Measurements from ENCODE around the gene SNRPA.

Gene SNRPA

DNA sequence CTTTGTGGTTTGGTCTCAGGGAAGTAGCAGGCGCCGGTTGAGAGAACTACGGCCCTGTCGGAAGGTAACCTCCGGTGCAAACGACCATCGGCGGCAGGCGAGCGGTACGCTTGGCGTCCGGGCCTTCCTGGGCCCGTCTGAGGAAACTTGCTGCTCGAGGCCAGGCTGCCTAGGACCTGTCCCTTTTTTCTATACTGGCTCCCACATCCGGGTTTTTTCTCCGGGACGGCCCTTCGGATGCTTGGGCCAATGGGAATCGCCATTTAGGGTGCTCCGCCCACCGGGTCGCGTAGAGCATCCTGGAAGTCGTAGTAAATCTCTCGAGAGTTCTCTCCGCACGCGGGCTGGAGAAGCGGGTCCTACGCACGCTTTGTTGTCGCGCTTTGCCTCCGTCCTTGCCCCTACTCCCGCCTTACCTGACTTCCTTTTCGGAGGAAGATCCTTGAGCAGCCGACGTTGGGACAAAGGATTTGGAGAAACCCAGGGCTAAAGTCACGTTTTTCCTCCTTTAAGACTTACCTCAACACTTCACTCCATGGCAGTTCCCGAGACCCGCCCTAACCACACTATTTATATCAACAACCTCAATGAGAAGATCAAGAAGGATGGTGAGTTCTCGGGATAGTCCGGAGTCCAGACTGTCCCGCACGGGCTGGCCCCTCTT, at the start of gene SNRPA:
SNRPA (plus strand) TSS at position 330 of the 664 bp plus-strand sequence; CDS start at position 536, 206 bp downstream.
- peak; percentile 95 for DNase-seq (ENCODE audit: low read depth)

DNA sequence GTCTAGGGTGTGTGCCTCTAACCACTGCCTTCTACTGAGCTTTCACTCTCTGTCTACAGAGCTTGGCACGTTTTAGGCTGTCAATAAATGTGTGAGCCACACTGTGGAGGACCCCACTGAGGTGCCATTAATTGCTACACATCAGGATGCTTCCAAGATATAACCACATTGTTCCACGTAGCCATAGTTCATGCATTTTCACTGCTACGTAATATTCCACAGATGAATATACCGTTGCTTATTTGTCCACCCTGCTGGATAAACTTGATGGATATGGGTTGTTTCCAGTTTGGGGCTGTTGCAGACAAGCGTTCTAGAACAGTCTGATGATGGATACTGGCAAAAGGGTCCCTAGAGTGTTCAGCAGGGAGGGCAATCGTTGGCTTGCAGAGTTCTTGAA, 49.2 kb upstream of the SNRPA start:
- no peak for DNase-seq (ENCODE audit: low read depth)

GRCh38 chr19:40702337-40703012, 48.5 kb upstream of the SNRPA start:
- DNase-seq (ENCODE audit: low read depth): no peak

GRCh38 chr19:40703029-40703755, 47.8 kb upstream of the SNRPA start:
- DNase-seq (ENCODE audit: low read depth): no peak

GRCh38 chr19:40704491-40705361, 46.3 kb upstream of the SNRPA start:
- no peak for DNase-seq (ENCODE audit: low read depth)

DNA sequence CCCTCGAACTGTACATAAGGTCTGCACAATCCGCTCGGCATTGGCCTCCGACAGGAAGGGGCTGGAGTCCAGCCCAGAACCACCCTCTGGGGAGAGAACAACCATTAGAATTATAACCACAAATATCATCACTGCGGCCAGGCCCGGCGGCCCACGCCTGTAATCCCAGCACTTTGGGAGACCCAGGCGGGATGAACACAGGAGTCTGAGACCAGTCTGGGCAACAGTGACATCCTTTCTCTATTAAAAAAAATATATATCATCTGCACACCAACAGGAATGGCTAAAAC, 45.7 kb upstream of the SNRPA start:
- no peak for DNase-seq (ENCODE audit: low read depth)

GRCh38 chr19:40705950-40706619, 44.9 kb upstream of the SNRPA start:
- DNase-seq (ENCODE audit: low read depth): no peak

GRCh38 chr19:40707615-40708014, 43.4 kb upstream of the SNRPA start:
- no peak for DNase-seq (ENCODE audit: low read depth)

GRCh38 chr19:40709817-40710216, 41.2 kb upstream of the SNRPA start:
- DNase-seq (ENCODE audit: low read depth): no peak

DNA sequence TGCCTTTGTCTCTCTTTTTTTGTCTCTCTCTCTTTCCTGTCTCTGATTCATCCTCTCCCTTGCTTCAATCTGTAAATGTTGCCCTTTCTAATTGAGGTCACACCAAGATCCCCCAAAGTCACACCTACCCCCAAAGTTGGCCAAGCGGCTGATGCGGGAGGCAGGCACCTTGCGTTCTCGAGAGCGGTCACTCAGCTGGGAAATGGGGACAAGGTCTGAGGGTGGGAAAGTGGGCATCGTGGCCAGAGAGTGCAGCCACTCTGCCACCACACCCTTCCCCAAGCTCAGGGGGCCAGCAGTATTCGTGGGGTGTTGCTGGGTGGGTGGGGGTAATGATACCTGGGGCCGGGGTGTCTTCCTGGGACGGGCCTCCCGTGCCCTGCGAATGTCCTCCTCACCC, 37.1 kb upstream of the SNRPA start:
- no peak for DNase-seq (ENCODE audit: low read depth)

DNA sequence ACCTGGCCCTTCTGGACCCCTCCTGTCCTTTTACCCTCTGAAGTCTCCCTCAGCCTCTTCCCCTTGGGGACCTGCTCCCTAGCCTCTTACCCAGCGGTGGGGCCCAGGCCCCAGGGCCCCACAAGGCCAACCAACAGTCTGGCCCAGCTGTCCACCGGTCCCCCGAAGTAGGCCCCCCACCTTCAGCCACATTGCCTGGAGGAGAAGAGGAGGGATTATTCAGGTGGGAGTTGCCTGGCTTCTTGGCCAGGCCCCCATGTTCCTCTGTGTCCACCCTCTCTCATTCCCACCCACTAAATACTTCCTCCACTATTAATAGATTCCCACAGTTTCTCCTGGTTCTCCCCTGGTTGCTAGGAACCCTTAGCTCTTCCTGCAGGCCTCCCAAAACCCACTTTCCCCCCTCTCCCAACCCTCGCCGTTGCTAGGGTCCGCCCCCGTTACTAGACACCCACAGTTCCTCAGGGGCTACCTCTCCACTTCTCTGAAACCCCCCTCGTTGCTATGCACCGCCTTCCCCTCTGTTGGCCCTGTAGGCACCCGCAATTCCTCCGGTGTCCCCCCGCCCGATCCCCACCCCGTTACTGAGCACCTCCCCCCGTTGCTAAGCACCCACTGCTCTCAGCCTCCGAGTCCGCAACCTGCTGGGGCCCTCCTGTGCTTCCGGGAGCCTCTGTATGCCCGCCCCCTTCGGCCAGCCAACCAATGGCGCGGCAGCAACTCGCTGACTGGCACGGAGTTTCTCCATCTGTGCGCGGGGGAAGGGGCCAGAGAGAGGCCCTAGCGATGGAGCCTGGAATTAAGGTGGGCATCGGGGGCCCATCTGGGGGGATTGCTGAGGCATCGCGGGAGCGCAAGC, 36.3 kb upstream of the SNRPA start:
- peak; percentile 86 for DNase-seq (ENCODE audit: low read depth)

DNA sequence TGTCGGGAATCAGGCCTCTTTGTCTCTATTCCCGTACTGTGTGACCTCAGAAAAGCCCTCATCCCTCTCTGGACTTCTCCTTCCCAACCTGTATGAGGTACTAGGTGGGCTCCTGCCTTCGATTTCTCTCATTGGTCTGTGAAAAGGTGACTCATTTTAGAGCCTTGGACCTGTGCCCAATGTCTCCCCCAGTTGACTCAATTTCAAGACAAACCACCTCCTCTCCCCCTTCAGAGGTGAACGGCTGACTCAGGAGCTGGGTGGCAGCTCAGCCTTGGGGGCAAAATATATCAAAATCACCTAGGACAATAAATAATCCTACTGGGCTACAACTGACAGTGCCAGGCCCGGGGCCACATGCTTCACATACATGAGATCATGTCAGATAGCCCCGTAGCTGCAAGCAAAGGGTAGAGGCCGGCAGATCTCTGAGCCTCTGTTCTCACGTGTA, 34.9 kb upstream of the SNRPA start:
- DNase-seq (ENCODE audit: low read depth): peak; percentile 70

- peak; percentile 100 for DNase-seq (ENCODE audit: low read depth)
Measured at GRCh38 chr19:40716482-40717324, 34.3 kb upstream of the SNRPA start, which contains the start of the genes COQ8B and ITPKC. Gene COQ8B, minus strand, starts transcription at chr19:40716886. Its CDS starts 2,254 bp downstream, at chr19:40714632. Gene ITPKC, plus strand, starts transcription at chr19:40717112. Its CDS starts 24 bp downstream, at chr19:40717136.

DNA sequence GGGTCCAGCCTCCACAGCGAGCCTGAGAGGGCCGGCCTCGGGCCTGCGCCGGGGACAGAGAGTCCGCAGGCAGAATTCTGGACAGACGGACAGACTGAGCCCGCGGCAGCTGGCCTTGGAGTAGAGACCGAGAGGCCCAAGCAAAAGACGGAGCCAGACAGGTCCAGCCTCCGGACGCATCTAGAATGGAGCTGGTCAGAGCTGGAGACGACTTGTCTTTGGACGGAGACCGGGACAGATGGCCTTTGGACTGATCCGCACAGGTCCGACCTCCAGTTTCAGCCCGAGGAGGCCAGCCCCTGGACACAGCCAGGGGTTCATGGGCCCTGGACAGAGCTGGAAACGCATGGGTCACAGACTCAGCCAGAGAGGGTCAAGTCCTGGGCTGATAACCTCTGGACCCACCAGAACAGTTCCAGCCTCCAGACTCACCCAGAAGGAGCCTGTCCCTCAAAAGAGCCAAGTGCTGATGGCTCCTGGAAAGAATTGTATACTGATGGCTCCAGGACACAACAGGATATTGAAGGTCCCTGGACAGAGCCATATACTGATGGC, 33.6 kb upstream of the SNRPA start:
- DNase-seq (ENCODE audit: low read depth): no peak

DNA sequence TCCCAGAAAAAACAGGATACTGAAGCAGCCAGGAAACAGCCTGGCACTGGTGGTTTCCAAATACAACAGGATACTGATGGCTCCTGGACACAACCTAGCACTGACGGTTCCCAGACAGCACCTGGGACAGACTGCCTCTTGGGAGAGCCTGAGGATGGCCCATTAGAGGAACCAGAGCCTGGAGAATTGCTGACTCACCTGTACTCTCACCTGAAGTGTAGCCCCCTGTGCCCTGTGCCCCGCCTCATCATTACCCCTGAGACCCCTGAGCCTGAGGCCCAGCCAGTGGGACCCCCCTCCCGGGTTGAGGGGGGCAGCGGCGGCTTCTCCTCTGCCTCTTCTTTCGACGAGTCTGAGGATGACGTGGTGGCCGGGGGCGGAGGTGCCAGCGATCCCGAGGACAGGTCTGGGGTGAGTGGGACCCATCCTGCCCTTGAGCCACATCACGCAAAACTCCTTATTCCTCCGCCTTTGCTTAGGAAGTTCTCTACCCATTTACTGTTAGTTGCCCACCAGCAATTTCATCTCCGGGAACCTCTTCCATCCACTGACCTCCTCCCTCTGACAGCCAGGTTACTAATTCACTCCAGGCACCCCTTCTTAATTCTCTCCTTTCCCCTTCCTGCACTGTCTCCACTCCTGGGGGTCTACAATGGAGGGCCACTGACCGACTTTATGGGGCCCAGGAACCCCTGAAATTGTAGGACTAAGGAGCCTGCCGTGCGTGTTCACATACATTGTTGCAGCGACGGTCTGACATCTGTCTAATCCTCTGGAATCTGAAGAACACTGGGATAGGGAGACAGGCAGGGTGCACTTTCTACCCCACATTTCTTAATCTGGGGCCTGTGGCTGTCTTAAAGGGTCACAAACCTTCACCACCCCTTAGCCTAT, 32.9 kb upstream of the SNRPA start:
- no peak for DNase-seq (ENCODE audit: low read depth)

GRCh38 chr19:40718774-40719391, 32.1 kb upstream of the SNRPA start:
- DNase-seq (ENCODE audit: low read depth): no peak

GRCh38 chr19:40719414-40719894, 31.5 kb upstream of the SNRPA start:
- DNase-seq (ENCODE audit: low read depth): no peak

- DNase-seq (ENCODE audit: low read depth): no peak
Measured at GRCh38 chr19:40721140-40721486, 29.9 kb upstream of the SNRPA start.
